ENCODE measurements around the gene ACKR1.

GRCh38 chr1:159171688-159172501, 32.8 kb upstream of the ACKR1 start:
- TF ChIP-seq POLR2A (IDR thresholded peaks at IDR 0.05; ENCODE audit: low read length), result no peak
- no peak for TF ChIP-seq GATA1 (IDR thresholded peaks at IDR 0.05; ENCODE audit: low read depth, low read length)

Data from erythroblast (primary cell).